ENCODE data around the gene CD8B.
A peak's percentile ranks its signal among the peaks of the same experiment; 100 is the strongest.

The CD8B gene

GRCh38 chr2:86833315-86833714 is 28.4 kb downstream of the CD8B start:
- no peak for DNase-seq

GRCh38 chr2:86832334-86833096 is 29.2 kb downstream of the CD8B start:
- DNase-seq: no peak

DNA sequence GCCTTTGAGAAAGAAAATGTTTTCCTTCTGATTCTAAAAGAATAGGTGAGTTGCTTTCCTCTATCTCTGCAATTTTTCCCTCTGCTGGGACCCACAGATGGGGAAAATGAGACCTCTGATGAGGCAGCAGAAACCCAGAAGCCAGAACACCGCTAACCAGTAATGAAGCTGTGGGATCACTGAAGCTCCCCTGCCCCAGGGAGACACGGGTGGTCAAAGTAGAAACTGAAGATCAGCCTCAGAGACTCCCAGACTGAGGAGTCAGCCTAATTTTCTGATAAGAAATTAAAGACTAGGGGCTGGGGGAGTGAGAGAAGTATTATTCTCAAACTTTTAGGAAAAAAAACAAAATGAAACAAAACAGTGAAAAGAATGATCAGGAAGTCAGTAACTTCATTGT is 30.1 kb downstream of the CD8B start:
- DNase-seq: no peak

DNA sequence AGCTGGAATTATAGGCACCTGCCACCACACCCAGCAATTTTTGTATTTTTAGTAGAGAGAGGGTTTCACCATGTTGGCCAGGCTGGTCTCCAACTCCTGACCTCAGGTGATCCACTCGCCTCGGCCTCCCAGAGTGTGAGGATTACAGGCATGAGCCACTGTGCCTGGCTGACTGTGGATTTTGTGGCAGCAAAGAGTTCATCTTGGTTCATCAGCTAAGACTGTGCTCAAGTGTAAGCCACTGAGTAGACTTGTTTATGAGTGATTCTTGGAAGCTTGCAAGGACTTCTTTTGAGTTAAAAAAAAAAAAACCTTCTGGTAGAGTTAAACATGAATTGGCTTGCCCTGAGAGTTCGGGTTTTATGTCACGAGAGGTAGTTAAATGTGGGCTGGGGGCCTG is 34.7 kb downstream of the CD8B start:
- no peak for DNase-seq

- DNase-seq: no peak
These were observed 35.8 kb downstream of the CD8B start for GRCh38 chr2:86825693-86826381.

DNA sequence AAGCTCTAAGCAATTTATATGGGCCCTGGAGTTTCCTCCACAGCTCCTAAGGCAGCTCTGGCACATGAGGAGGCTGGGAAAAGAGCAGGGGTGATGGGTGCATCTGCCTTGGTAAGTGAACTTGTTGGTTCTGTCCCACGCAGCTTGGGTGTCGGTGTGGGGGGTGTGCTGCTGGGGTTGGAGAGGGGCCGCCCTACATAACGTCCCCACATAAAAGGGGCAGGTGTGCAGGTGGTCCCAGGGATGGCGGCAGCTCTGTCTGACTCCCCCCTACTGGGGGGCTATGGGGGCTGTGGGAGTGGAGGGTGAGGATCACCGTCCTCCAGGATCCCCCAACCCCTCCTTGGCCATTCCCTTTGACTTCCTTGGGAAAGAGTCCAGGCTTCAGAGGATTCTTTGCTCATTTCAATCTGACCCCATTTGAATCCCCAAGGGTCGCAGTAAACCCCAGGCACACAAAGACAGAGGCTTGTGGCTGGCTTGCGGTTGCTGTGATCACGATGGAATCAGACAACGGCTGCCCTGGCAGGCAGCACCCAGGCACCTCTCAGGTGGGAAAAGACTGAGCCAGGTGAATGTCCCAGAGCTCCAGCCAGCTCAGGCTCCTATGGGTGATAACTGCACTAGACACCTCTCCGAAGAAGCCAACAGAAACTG is 36.5 kb downstream of the CD8B start:
- DNase-seq: no peak

DNA sequence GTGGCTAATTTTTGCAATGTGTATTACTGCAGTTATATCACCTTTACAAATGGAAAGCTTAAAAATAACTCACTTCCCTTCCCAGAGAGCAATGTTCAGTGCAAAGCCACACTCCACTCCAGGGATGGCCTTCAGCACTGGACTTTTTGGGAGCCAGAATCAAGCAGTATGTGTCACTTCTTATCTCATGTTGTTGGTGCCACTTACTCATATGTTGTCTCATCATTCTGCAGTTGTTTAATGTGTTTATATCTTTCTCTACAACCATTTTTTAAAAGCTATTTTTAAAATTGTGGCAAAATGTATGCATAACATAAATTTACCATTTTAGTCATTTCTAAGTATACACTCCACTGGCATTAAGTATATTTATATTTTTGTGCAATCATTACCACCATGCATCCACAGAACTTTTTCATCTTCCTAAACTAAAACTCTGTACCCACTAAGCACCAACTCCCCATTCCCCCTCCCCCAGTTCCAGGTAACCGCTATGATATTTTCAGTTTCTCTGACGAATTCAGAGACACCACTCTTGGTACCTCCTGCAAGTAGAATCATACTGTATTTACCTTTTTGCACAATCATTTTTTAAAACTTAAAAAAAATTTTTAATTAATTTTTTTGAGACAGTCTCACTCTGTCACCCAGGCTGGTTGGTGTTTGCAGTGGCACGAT is 38.9 kb downstream of the CD8B start:
- DNase-seq: no peak

DNA sequence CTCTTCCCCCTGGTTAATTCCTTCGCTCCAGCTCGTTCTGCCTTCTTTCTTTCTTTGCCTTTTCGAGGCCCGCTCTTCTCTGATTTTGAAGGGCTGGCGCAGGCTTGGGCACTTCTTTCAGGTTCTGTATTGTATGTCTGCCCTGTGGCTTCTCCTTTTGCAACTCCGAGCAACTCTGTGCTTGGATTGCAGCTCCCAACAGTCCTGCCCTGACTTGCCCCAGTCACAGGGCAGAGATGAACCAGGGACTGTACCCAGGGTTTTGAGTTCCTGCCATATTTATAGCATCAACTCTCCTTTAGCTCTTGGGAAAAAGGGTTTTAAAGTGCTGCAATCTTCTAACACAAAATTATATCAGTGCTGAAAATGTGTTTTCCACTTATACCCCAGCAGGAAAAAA is 39.8 kb downstream of the CD8B start:
- DNase-seq: no peak

DNA sequence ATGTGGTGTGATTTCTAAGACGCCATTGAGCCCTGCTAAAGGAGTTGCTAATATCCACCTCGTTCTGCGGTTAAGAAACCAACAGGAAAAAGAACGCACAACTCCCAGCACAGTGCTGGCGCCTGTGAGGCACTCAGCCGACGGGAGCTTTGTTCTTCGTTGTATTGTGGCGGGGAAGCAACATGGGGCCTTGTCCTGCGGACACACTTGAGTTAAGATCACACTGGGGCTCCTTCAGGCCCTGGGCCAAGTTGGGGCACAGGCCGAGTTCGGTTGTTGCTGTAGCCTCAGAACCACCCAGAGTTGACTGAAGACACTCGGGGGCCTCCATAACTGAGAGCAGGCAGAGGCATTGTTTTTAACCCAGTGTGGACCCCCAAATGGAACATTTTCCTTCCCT is 40.4 kb downstream of the CD8B start:
- no peak for DNase-seq

DNA sequence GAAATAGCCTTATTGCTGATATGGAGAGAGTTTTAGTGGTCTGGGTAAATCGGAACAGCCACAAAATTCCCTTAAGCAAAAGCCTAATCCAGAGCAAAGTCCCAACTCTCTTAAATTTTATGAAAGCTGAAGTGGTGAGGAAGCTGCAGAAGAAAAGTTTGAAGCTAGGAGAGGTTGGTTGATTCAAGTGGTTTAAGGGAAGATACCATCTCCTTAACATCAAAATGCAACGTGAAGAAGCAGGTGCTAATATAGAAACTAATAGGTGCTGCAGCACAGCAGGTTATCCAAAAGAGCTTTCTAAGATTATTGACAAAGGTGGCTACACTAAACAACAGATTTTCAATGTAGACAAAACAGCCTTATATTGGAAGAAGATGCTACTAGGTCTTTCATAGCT is 42.7 kb downstream of the CD8B start:
- no peak for DNase-seq

GRCh38 chr2:86818114-86818801 is 43.4 kb downstream of the CD8B start:
- no peak for DNase-seq

DNA sequence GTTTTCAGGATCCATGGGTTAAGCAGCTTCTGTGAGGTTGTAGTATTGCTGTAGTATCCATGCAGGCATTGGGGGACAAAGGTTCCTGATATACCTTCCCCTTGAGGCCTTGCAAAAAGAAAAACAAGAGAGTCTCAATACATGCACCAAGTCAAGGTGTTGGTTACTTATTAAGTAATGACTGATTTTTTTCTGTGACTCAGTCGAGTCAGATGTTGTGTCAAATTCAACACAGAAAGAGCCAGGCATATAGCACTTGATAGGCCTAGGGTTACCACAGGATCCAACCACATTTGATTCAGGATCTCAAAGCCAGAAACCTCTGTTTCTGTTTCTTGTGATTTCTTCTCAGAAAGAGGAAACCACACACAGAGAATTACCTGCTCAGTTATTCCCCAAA is 46.1 kb downstream of the CD8B start:
- no peak for DNase-seq

DNA sequence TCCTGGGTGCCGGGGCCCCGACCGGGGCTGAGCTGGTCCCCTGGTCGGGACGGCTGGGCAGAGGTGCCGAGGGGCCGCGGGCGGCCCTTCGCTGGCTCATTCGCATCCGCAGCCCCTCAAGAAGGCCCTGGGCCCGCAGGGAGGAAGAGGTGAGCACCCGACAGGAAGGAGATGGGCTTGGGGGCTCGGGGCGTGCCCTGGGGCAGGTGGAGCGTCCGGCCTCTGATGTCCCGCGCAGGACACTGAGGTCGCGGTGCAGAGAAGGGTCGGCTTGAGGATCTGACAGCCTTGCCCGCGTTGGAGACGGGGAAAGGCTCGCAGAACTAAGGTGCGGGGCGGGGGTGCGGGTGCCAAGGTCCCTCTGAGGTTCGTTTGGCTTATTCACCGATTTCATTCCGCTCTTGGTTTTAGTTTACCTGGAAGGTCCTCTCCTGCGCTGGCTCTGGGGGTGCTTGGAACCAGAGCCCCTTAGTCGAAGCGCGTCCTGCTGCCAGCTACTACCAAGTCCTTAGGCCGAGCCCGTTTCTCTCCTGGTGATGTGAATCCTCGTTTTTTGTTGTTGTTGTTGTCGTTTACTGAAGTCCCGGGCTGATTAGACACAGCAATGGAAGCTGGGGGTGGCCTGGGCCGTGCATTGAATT is 52.1 kb downstream of the CD8B start:
- DNase-seq: no peak

DNA sequence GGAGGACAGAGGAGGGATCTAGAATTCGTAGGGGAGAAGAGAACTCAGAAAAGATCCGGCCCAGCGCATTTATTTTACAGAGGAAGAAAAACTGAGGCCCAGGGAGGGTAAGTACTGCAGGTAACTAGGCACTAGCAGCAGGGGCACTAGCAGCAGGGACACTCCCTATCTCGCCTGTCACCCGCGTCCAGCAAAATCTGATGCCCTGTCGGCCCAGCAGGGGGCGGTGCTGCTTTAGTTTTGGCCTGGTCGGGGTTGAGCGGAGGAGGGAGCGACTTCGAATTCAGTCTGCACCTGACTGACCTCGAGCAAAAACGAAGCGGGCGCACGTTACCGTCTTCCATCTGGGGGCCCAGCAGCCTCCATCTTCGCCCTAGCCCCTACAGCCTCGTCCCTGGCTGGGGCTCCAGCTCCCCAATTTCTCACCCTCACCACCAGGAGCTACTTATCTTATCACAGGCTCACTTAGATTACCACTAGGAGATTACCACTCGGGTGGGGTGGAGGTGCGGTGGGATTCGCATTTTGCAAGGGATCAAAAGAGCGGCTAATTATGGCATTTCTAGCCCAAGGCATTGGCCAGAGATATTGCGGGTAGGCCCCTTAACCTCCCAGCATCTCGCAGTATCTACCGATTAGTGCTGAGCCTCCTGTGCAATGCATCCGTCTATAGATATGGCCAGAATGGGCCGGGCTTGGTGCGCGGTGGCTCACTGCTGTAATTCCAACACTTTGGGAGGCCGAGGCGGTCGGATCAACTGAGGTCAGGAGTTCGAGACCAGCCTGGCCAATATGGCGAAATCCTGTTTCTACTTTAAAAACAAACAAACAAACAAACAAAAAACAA is 53.1 kb downstream of the CD8B start:
- peak; percentile 83 for DNase-seq

DNA sequence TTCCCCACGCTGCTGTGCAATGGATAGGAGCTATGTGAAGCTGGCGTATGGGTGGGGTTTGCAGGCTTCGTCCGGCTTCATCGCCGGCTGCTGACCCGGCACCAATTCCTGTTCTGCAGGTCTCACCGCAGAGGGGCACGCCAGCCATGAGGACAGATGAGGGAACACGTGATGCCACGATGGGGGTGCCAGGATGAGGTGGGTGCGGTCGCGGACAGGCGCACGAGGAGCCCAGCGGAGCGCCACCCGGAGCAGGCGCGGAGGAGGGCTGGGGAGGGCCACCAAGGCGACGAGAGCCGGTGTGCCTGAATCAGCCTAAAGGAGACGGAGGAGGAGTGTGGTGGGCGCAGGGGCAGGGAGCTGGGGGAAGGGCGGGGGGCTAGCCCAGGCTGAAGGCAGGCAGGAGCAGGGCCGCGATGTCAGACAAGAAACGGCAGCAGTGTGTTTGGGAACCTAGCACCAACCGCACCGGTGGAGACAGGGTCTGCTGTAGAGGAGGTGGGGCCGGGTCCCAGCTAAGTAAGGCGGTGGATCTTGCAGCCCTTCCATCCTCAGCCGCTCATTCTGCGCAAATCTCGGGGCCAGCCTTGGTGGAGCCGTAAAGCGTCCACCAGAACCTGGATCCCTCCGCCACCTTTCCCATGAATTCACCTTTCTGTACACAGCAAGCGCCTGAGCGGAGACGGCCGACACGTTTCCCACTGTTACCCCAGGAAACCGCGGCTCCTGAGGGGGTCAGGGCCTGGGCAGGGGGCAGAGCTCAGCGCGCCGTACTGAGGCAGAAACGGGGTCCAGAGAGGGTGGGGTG is 54.0 kb downstream of the CD8B start:
- peak; percentile 66 for DNase-seq

- no peak for DNase-seq
These were observed 54.6 kb downstream of the CD8B start for GRCh38 chr2:86807133-86807467.

DNA sequence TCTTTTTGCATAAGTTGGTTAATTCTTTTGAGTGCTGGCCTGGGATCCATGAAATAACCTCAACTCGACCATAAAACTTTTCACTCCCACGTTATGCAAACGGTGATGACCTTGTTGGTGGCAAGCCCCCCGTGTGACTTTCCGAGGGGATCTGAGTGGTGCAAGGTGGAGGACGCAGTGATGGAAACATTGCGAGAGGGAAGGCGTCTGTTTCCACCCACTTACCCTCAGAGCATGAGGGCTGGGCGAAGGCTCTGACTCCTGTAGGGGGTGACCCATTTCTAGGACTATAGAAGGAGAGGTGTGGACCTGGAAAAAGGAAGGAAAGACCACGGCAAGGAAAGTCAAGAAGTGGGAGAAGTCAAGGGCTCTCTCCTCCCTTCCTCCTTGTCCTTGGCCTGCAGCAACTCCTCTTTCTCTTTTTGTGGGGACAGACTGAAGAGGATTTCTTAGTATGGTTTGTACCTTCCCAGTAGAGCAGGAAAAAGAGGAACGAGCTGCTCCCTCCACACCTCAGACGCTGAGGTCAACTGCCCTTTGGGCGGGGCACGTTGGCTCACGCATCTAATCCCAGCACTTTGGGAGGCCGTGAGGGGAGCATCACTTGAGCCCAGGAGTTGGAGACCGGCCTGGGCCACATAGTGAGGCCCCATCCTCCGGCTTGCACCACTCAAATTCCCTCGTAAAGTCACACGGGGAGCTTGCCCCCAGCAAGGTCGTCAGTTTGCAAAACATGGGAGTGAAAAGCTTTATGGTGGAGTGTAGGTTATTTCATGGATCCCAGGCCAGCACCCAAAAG is 55.4 kb downstream of the CD8B start:
- no peak for DNase-seq

DNA sequence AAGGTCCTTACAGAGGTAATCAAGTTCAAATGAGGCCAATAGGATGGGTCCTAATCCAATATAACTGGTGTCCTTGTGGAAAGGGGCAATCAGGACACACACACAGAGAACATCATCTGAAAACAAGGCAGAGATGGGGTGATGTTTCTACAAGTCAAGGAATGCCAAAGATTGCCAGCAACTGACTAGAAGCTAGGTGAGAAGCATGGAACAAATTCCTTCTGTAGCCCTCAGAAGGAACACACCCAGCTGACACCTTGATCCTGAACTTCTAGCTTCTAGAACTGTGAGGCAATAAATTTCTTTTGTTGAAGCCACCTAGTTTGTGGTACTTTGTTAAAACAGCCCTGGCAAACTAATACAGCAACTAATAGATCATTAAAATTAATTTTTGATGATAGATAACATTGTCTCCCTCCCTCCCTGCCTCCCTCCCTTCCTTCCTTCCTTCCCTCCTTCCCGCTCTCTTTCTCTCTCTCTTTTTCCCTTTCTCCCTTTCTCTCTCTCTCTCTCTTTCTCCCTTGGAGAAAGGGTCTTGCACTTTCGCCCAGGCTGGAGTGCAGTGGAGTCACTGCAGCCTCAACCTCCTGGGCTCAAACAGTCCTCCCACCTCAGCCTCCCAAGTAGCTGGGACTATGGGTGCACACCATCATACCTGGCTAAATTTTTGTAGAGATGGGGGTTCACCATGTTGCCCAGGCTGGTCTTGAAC is 60.7 kb downstream of the CD8B start:
- no peak for DNase-seq

GRCh38 chr2:86794861-86795260 is 66.8 kb downstream of the CD8B start:
- DNase-seq: no peak
